HG03135 (cell line): ENCODE measurements around the gene FBXW4.
"Not testable (repeated sequence)": the region's sequence is repeated elsewhere in the genome, so short reads cannot be mapped to it uniquely, and the experiment has no call there.

Experiments
- ATAC-seq: cut with Tn5 transposase; IDR thresholded peaks from one replicate; pipeline ENCODE4 v1.9.1; 2021; ENCODE audit warnings: mild to moderate bottlenecking, moderate library complexity; ENCODE audit not compliant: unreplicated experiment

The FBXW4 gene

DNA sequence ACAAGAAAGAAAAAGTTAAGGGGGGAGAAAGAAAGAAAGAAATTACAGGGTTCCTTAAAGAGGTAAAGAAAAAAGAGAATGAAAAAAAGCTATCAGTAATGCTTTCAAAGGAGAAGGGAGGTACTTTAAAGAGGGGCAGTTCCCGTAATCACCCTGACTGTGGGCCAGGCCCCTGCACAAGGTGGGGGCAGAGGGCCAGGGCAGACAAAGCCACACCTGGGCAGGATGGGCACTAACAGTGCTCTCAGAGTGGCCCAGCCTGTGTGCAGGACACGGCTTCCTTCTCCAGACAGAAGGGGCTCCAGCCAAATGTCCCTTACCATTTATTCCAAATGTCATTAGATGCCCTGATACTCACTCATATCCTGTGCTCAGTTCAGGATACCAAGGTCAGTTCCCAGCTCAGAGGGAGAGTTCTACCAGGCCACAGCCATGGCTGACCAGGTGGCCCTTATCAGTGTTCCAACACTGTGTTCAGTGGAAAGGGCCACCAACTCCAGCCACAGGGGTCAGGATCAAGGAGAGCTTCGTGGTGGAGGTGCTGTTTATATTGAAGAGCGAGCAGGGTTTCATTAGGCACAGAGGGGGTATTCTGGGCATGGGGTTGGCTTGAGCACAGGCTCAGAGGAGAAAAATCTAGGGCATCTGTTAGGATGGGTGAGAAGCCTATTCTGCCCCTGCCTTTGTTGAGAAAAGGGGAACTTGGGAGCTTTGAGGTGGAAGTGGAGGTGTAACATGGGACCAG, 77.0 kb downstream of the FBXW4 start:
- ATAC-seq = no peak

DNA sequence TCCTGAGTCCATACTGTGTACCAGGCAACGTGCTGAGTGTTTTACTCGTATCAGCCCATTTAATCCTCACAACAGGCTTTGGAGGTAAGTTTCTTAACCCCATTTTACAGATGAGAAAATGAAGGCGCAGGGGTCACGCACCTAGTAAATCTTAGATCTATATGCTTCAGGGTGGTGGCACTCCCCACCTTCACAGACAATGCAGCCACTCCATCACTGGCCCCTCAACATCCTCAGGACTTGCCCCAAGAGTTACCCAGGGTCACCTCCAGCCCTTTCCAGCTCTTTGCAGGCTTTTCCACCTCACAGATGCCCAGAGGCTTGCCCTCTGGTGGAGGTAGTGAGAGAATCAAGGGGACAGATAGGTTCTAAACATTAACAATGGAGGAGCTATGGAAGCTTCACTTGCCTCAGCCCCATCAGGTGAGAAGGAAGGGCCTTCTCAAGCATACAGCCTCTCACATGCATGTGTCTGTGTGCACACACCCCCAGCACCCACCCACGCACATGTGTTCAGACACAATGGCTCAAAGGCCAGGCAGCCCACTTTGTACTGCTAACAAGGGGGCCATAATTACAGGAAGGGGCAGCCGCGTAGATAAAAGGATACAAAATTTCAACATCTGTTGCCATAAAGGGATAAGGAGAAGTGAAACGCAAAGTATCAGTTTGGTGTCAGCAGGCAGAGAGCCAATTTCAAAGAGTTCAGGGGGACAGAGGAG, 77.7 kb downstream of the FBXW4 start:
- ATAC-seq = no peak

DNA sequence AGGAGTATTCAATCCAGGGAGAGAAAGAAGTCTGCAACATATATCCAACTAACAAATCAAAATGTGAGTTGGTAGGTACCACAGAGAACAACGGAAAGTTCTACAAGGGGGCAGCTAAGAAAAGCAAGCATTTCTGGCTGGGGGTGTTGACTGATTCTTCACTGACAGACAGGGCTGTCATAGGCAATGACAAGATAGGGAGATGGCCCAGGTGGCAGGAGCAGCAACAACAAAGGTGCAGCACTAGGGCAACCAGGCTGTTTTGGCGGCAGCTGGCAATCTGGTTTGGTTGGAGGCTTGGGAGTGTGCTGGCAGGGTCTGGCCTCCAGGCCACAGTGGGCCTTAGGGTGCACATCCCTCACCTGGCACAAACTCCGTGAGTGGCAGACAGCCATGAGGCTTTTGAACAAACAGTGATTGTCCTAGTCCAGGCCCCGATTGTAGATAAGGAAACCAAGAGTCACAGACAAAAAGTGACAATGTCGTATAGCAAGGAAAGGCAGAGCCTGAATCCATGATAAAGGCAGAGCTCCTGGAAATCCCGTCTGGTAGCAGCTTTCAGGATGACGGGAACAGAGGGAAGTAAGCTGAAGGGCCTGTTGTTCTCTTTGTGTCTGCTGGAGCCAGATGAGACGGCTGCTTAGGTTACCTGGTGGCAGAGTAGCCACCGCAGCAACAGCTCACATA, 78.4 kb downstream of the FBXW4 start:
- ATAC-seq = no peak

DNA sequence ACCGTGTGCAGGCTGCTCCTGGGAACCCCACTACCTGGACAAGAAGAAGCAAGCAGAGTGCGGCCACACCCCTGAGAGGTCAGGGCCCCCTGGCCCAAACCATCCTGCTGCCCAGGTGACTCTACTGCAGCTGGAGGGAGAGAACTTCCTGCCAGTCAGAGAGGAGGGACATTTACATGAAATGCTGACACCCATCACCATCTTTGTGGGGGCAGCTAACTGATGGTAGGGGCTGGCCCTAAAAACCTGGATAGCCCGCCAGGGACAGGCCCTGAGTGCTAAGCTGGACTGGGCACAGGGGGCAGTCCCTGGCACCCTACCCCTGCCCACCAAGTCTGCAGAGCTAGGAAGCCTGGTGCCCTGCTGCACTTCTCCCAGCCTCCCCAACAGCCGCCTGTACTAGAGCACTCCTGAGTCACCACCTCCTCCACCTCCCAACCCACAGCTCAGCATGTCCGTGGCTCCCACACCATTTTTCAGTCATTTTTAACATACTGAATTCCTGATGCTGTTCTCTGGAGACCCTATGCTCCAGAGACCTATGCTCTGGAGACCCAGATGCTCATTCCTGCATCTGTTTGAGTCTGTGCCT, 79.3 kb downstream of the FBXW4 start:
- ATAC-seq = no peak

DNA sequence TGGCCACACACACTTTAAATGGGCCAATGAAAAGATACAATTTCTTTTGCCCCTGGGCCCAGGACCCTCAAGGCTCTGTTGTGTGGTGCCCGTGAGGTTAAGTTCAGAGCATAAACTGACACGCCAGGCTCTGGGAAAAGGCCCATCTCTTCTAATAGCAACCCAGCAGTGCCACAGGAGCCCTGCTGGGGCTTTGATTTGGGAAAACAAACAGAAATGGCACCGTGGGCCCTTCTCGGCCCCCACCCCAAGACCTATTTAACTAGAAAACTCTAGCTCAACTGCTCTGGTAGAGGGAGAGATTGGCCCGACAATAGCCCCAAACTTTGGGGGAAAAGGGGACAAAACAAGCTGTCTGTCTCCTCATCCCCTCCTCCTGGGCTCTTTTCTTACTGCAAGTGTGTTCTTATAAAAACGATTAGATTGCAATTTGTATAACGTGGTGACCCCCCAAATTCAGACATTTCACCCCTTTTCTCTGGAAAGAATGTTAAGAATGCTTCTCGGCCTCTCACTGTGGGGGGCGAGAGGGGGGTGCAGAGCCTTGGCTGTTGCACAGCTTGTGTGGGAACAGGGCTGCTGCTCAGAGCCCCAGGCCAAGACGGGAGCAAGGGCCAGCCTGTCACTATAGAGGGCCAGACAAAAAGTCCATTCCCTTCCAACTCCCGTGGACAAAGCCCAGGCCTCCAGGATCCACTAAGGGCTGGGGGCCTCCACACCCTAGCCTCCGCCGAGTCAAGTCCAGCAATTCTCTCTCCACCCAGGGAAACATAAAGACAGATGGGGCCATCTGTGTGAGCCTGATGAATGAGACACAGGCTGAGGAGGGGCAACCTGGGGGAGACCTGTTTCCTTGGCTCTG, 80.1 kb downstream of the FBXW4 start:
- no peak for ATAC-seq

DNA sequence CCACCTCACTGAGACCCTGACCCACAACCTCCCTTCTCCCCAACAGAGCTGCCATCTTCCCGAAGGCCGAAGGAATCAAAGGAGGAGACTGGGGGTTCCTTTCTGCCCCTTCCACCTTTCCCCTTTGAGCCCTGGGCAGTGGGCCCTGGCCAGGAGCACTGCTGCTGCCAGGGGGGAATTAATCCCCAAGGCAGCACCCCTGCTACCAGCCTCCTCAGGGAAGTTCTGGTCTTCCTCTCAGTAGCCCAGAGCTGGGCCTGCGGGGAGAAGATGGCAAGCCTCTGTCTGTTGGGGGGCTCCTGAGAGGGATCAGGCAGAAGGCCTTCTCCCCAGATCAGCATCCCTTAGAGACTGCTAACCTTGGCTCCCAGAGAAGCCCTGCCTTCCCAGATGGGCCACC, 81.3 kb downstream of the FBXW4 start:
- ATAC-seq = no peak

DNA sequence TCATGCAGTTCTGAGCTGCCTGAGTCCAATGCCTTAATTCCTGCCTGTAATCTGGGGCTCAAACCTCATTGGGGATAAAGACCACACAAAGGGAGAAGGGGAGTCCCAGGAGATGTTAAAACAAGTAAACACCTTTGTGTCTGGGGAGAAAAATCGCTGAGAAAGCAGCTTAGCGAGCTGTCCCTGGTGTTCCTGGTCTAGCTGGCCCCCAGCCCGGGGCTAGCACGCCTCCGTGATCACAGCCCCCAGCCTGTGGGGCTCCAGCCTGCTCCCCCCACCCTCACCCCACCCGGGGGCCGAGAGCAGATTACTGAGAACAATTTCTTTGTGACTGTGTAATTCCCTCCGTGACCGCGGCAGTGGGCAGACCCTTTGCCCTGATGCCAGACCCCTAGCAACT, 82.1 kb downstream of the FBXW4 start:
- ATAC-seq = no peak

DNA sequence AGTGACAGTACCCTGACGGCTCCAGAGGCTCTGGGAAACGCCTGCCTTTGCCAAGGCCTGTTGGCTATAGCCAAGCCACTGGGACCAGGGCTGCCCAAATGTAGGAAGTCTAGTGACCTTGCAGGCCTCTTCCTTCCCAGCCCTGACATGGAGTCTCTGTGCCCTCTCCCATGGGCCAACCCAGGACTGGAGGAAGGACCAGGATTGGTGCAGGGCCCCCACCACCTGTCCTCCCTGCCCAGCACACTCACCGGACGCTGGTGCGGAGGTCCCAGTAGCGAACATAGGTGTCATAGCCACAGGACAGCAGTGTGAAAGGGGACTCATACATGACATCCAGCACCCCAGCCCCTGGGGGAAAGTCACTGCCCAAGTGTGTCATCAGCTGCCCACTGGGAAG, 82.9 kb downstream of the FBXW4 start:
- ATAC-seq = no peak

DNA sequence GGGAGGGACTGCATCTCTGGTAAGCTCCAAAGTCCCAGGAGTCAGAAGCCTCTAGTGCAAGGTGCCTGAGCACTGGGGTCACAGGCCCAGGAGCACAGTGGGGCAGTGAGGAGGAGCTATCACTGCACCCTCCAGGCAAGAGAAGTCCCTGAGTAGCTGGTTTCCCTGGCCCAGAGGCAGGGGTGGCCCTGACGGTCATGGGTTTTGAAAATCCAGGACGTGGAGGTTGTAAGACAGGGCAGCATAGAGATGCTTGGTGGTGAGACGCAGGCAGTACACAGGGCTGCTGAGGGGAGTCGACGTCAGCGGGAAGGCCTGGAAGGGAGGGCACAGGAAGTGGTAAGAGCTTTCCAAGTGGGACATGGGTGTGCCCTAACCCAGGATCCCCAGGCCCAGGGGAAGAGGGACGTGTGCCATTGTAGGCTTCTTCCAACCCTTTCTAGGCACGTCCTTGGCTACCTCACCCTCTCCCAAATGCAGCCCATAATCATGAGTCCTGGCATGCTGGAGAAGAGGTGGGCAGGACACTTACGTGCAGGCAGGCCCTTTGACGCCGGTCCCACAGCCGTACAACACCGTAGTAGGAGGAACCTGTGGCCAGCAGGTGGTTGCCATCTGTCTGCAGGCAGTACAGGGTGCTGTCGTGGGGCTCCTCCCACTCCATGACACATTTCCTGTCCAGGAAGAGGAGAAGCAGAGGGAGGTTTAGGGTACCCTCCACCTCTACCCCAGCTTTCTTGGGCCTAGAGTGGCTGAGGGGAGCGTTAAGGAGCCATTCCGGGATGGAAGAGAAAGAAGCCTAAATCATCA, 83.7 kb downstream of the FBXW4 start:
- no peak for ATAC-seq

DNA sequence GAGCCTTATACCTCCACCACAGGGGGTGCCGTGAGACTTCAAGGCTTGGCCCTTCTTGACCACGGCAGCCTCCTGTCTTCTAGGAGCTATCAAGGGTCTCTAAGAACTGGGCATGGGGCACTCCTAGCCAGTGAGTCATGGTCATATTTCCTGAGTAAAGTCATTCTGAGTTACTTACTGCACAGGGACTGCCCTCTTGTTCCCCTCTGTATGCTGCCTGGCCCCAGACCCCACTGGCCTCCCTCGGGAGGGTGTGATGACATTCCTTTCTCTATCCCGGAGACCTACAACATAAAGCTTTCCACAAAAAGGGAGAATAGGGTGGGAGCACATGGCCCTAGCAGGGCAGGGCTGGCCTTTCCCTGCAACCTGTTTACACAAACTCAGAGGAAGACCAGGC, 85.5 kb downstream of the FBXW4 start:
- no peak for ATAC-seq

DNA sequence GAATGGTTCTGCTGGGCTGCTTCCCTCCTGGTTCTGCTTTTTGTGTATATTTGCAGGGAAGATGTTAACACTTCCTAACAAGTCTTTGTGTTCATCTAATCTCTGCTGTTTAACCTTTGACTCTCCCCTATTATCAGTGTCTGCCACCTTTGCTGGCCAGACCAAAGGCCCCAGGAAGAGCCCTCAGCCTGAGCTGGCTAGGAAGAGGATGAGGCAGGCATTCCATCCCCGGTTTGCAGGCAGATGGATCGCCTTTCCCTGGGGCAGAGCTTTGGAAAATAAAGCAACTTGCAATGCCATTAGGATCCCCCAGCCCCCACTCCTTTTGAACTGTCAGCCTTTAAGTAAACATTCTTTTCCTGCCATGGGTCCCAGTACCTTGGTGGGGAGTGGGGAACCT, 87.8 kb downstream of the FBXW4 start:
- no peak for ATAC-seq

DNA sequence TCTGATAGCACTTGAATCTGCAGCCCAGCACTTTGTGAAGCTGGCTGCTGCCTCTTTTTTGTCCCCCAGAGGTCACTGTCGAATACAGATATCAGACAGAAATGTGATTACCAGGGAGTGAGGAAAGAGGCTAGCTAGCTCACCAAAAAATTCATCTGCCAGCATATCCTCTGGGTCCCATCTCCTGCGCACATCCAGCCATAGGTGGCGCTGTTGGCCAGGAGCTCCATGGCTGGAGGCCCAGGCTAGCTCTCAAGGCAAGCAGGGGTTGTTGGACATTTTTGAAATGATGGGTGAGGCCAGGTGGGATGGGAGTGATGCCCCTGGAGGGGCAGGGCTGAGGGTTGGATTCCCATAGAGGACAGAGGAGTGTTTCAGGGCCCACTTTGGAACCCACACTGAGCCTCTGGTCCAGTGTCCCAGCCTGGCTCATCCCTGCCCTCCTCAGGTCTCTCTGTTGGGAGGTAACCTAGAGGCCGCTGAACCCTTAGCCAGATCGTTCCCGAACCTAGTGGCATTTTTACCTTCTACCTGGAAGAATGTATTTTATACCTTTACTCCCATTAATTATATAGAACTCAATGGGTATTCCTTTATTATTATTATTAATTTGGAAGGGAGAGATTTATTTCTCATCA, 92.1 kb downstream of the FBXW4 start:
- ATAC-seq = no peak

DNA sequence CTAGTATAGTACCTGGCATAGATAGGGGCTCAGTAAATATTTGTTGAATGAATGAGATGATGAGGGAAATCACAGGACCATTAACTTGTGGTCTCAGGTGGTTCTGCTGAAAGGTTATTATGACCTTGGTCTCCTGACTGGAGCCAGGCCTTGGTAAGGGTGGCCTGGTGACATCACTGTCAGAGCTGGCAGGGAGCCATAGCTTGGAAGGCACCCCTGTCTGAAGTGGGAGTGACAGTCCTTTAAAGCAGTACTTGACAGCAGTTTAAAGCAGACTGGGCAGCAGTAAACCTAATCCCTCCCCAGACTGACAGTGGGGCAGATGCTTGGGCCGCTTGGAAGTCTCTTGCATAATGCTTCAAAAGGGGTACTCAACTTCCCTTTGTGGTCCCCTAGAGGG, 93.4 kb downstream of the FBXW4 start:
- ATAC-seq = no peak

DNA sequence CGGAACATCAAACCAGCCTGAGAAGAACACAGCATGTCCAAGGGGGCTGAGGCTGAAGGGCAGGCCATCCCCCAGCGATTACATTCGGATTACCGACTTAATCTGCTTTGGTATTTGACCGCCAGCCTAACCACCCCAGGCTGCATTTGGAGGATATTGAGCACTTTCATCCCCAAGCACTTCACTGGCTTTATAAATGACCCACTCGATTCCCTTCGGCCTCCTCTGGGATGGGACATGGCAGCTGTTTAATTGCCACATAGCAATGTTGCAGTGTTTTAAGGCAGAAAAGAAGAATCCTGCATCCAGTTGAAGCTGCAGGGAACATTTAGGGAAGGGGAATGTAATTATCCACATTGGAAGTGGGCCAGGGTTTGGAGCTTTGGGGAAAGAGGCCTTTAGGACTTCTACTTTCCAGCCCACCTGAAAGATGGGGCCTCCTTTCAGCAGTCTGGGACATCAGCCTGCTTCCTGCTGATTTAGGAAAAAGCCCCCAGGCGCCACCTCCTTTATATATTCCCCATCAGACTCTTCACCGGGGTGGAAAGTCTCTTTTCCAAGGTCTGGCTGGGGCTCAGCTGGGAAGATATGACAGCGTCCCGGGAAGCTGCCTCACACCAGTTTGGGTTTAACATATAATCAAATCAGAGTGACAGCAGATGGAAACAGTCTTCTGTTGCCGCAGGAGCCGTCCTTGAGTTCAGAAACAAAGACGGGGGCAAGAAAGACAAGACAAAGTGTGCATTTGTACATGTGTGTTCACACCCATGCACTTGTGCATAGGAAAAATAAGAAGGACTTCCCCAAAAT, 97.7 kb downstream of the FBXW4 start:
- no peak for ATAC-seq

DNA sequence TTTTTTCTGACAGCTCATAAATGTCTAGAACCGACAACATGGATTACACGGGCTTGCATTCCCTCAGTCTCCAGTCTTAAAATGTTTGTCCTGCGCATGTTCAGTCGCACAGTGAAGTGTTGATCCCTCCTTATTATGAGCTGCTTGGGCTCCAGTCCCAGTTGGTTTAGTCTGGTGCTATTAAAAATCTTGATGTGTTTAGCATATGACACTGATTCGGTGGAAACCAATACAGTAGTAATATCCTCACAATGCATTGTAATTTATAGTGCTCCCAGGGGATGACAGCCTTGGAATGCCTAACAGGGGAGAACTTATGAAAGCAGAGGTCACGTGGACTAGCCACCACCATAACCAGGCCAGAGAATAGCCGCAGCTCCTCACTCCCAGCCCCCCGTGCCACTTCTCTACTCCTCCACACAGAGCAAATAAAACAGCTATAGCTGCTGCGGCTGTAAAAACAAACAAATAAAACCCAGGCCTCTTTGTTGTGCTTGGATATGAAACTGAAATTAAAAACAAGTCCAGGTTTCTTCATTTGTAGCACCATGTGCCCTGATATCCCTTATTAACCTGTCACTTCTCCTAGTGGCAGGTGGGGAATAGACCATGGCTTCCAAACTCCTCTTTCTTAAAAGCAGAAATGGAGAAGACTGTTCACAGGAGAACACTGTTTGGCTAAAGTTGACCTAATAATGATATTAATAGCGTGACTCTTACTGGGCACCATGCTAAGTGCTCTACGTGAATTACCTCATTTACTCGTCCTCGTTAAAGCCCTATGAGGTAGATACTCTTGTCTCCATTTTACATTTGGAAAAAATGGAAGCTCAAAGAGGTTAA, 99.2 kb downstream of the FBXW4 start:
- no peak for ATAC-seq

DNA sequence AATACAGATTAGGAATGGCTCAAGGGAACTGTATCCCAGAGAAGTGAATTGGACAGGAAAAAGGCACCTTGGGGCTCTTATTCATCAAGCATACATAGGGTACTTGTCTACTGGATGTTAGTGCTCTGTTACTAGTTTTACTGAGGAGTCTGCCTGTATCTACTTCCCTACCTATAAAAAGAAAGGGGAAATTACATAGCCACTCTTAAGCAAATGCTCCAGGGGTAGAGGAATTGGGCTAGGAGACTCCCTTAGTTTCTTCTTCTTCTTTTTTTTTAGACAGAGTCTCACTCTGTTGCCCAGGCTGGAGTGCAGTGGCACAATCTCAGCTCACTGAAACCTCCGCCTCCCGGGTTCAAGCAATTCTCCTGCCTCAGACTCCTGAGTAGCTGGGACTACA, 101.6 kb downstream of the FBXW4 start:
- ATAC-seq = not testable (repeated sequence)

DNA sequence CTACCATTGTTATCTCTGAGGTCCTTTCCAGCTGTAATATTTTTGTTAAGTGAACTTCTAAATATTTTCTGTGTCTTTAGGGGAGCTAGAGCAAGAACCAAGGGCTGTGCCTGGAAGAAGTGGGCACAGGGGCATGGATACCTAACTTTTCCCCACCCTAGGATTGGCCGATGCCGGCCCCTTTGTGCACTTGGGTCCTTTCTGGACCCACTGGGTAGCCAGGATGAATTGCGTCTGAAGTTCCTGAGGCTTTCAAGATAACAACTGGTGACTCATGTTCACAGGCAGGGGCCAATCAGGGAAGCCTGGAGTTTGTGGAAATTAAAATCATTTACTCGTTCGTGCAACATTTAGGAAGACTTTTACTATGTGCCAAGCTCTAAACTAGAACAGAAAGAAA, 106.1 kb downstream of the FBXW4 start:
- ATAC-seq = no peak
